HG02571 (cell line): ENCODE results near the gene LDB2.

Source experiments
- ATAC-seq: cut with Tn5 transposase; IDR thresholded peaks from one replicate; pipeline ENCODE4 v1.9.1; 2021; ENCODE audit warnings: mild to moderate bottlenecking, moderate library complexity; ENCODE audit not compliant: unreplicated experiment

The LDB2 gene

DNA sequence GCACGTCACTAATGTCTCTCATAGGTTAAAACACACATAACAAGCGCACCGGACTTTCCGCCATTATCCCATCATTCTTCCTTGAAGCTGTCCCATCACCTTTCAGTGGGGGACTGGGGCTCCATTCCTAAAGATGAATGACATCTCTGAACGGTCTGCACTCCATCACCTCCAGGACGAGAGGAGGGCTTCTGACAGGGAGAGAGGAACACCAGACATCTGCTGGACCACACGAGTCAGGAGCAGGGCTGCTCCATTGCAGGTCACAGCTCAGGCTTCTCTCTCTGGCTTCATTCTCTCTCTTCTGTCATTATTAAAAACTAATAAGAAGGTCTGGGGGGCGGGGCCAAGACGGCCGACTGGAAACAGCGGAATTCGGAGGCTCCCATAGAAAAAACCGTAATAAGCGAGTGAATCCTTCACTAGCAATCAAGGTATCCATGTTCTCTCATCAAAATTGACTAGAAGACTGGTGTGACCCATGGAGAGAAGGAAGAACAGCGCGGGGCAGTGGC lies 289.8 kb downstream of the LDB2 start:
- ATAC-seq = no peak

DNA sequence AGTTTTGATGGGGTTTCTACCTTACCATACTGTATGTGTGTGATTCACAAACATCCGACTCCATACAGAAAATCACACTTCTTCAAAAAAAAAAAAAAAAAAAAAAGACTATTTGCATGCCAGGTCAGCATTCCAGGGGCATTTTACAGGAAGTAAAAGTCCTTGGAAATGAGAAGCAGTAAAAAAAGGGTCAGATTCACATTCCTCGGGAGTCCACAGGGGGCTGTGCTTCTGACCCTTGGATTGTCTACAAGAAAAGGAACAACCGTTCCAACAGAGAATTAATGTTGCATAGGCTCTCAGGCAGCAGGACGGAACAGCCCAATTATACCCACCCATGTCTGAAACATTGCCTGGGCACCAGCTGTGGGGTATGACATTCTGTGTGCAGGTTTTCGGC lies 290.3 kb downstream of the LDB2 start:
- ATAC-seq = no peak

DNA sequence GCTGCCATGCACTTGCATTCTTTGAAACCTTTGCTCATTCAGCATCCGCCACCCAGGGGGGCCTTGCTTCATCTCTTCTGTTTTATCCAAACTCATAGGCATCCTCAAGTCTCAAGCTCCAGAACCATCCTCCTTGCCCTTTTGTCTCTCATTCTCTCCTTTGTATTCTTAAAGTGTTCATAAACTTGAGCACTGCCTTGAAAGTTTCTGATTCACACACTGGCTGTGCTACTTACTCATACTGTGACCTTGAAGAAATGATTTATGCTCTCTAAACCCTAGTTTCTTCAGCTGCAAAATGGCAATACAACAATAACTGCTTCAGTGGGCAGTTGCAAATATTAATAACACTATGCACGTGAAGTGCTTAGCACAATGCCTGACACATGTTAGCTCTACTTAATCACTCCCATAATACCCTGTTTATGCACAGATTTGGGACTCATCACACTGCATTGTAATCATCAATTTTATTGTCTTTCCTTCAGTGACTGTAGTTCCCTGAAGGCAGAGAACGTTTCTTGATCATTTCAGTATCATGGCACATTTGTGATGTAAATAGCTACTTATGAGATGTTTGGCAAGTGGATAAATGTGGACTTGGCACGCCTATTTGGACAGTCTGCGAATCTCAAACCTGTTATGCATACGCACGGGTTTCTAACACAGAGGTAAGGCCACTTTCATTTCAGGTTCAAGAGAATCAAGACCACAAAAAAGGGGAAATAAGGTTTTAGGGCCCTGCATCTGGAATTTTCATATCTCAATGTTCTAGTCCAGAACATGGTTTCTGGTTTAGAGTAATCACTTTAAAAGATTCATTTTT lies 291.0 kb downstream of the LDB2 start:
- no peak for ATAC-seq

DNA sequence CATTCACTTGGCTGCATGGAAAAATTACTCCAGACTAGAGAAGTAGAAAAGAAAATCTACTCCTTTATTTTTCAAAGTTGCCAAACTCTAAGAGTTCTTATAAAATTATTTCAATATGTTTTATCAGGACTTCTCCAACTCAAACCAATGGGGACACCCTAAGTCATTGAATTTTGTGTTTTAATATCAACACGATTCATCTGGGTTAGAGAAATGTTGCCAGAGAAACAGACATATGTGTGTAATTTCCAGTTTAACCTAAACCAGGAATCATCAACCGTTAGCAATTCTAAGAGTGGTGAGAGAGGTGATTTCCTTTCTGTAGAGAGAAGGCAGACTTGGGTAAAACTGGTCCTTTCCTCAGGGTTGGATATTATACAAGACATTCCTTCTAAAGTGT lies 291.8 kb downstream of the LDB2 start:
- ATAC-seq = no peak

DNA sequence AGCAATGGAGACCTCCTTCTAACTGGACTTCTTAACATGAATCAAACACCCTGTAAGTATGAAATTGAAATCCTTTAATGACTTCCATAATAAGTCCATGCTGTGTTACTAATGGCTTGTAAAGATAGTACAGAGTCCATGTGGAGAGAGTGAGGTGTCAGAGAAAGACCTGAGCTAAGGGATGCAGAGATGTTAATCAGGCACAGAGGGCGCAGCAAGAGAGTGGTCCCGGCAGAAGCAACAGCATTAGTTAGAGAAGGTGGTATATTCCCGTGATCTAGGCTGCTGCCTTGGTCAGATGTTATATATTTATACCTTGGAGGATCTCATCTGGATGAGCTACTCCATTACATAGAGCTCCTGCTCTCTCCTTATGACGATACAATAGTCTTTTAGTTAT lies 295.3 kb downstream of the LDB2 start:
- ATAC-seq = no peak

GRCh38 chr4:16598597-16599206 lies 299.7 kb downstream of the LDB2 start:
- no peak for ATAC-seq

- no peak for ATAC-seq
These were observed 300.4 kb downstream of the LDB2 start for GRCh38 chr4:16597845-16598596.

DNA sequence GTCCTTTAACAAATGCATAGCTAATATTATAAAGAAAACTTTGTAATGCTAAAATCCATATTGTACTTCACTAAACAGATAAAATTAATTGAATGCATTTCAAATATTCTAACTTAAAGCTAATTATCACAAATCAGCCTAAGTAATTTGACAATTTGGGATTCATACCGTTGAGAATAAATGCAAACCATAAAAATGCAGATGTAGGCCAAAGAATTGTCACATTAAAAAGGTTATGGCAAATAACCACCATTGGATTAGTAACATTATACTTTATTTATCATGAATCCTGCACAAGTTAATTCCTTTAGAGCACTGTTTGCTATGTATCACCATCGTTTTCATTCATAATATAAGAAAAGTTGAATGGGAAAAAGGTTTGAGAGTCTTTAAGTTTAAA lies 301.0 kb downstream of the LDB2 start:
- ATAC-seq = no peak

DNA sequence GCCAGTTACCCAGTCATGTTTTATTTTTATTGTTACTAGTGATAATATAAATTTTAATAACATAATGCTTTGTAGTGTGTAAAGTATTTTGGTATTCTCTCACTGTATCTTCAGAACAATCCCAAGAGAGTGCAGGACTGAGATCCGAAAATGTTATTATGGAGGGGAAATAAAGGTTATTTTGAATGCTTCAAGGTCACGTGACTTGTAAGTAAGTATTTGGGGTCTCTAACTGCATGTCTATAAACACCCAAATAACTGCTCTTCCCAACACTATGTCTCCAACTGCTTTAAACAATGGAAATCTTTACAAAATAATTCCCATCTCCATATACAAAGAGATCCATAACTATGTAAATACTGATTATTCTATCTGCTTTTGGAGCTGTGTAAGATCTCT lies 302.2 kb downstream of the LDB2 start:
- ATAC-seq = no peak

- no peak for ATAC-seq
These were observed 304.3 kb downstream of the LDB2 start for GRCh38 chr4:16594128-16594527.

GRCh38 chr4:16593386-16593785 lies 305.1 kb downstream of the LDB2 start:
- ATAC-seq = no peak

DNA sequence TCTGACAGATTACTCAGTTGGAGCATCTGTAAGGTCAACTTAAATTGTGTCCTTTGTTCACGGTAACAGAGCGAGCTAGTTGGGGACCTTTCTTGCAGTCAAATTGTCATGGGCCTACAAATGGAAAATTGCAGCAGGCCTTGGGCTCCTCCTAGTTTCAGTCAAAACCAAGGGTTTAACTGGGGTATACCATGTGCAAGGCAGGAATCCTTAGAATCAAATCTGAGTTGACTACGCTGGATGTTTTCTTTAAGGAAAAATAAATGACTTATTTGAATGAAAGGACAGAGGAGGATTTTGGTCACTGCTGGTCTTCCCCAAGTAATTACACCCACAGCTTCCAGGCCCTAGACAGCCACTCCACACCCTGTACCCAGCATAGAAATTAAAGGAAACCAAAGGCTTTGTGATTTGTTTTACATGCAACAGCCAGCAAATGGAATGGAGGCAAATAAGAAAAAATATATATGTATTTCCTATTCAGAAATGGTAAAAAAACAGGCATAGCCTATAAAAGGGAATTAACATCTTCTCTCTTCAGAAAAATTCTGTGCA lies 307.1 kb downstream of the LDB2 start:
- ATAC-seq = no peak

- ATAC-seq = no peak
These were observed 307.6 kb downstream of the LDB2 start for GRCh38 chr4:16590797-16591196.

GRCh38 chr4:16588651-16589050 lies 309.8 kb downstream of the LDB2 start:
- ATAC-seq = no peak

- ATAC-seq = no peak
These were observed 310.3 kb downstream of the LDB2 start for GRCh38 chr4:16588149-16588548.

DNA sequence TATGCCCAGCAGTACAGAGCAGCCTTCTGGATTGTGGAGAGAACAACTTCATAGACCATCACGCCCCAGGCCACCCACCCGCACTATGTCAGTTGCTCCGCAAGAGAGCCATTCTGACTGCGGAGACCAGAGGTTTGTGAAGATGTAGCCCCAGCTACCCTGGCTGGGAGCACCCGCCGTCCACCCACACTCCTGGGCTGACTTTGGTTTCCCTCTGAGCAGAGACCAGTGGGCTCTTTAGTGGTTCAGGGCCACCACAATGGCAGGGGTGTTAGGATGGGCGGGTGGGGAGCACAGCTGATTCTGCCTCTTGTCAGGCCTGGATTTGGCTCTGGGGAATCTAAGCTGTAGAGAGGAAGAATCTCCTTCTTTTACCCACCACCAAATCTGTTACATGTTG lies 313.4 kb downstream of the LDB2 start:
- no peak for ATAC-seq

GRCh38 chr4:16583764-16584163 lies 314.7 kb downstream of the LDB2 start:
- no peak for ATAC-seq

DNA sequence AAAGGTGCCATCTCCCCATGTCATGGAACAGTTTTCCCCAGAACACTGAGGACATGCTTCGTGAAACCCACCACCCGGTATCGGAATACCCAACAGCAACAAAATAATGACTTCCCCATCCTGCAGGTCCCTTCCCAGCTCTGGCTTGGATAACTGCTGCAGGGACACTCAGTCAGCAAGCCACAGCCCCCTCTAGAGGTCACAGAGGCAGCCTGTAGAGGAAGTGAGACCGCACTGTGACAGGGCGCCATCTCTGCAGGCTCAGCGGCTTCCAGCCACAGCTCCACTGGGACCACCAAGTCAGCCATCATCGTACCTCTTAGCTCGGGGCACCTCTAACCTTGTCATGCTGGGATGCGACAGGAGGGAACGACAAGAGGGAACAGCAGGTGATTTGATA lies 315.9 kb downstream of the LDB2 start:
- no peak for ATAC-seq

DNA sequence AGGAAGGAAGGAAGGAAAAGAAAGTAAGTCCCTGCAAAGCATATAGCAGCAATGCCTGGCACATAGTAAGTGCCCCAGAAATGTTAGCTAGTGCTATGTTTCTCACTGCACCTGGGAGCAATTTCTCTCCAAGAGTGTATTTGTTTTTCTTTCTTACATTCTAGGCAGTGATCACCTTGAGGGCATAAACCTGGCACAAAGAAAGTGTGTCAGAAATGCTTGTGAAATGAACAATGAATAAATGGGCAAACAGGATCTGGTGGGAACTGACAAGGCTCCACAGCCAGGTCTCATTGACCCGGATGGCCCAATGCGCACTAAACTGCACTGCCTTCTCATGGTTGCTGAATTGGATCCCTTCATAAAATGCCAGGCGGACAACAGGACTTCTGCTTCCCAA lies 316.4 kb downstream of the LDB2 start:
- ATAC-seq = no peak

DNA sequence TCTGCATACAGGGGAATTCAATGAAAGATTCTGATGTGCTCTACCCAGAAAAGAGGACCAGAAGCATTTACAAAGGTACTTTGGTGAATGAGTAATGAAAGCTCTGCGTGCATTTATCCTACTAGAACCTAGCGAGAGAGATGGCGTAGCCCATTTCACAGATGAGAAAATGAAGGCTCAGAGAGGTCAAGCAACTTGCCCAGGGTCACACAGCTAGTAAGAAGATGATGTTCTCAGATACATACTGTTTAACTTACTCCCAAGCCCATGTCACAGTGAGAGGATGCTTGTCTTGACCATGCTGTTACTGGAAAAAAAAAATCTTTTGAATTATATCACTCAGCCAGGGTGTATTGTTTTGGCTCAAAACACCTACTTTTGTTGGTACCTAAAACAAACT lies 317.3 kb downstream of the LDB2 start:
- ATAC-seq = no peak

GRCh38 chr4:16580514-16580913 lies 317.9 kb downstream of the LDB2 start:
- no peak for ATAC-seq
